ENCODE data around the gene HBD. TPM values are rescaled to one million over a fixed set of nuclear protein-coding genes. Genes with fewer than 3 reads are reported as not detected.

HBD gene
- not detected for total RNA-seq
- 1 to 10 TPM in 1 of 8 donors, under 1 TPM in 5, not detected in 2; 0.39 to 1.0 (median 0.58) TPM for polyA plus RNA-seq (ENCODE audit: insufficient read depth in 1 of 8, insufficient read length in 8 of 8, low replicate concordance in 1 of 8)
- long read RNA-seq, donor 1 = 0 reads
- long read RNA-seq, donor 2 = 0 reads
- long read RNA-seq, donor 3 = 0 reads
- long read RNA-seq, donor 4 = 0 reads
- long read RNA-seq, donor 5 = 0 reads
- long read RNA-seq, donor 6, partial matches to known transcripts = 15 of 44 reads
- long read RNA-seq, donor 6, other reads (novel, unspliced or antisense) = 29 of 44 reads
- long read RNA-seq, donor 7 = 0 reads
- long read RNA-seq, donor 8 = 0 reads
- long read RNA-seq, donor 9, partial matches to known transcripts = 0 of 2 reads
- long read RNA-seq, donor 9, other reads (novel, unspliced or antisense) = 0 of 2 reads
- long read RNA-seq, donor 10 = 0 reads
- long read RNA-seq, donor 11 = 0 reads

DNA sequence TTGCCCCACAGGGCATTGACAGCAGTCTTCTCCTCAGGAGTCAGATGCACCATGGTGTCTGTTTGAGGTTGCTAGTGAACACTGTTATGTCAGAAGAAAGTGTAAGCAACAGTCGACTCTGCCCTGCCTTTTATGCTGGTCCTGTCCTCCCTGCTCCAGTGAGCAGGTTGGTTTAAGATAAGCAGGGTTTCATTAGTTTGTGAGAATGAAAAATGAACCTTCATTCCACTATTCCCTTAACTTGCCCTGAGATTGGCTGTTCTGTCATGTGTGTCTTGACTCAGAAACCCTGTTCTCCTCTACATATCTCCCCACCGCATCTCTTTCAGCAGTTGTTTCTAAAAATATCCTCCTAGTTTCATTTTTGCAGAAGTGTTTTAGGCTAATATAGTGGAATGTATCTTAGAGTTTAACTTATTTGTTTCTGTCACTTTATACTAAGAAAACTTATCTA lies at the start of gene HBD:
Gene HBD, minus strand, starts transcription at position 103 of the 454 bp plus-strand sequence. Its CDS starts 50 bp downstream, at position 53.
- H3K4me3 ChIP-seq (ENCODE audit: low read length) = no peak within 1 kb of the TSS
- H3K9me3 ChIP-seq (replicated peaks; ENCODE audit: control insufficient read depth, low read depth, low read length) = no peaks in the 10 kb centered on the region
- no peak for DNase-seq
- no peaks in the 10 kb centered on the region for H3K36me3 ChIP-seq (ENCODE audit: control insufficient read depth, insufficient read depth, low read length)
- no peaks in the 10 kb centered on the region for H3K27me3 ChIP-seq (ENCODE audit: control insufficient read depth, insufficient read depth, low read length)
- no CpG with 5 or more reads among the region's 2 CpGs for WGBS (ENCODE audit: insufficient coverage)
- H3K4me1 ChIP-seq (ENCODE audit: control insufficient read depth, insufficient read depth, low read length) = no peaks in the 10 kb centered on the region
- H3K27ac ChIP-seq (ENCODE audit: low read length) = no peak within 1 kb of the TSS

DNA sequence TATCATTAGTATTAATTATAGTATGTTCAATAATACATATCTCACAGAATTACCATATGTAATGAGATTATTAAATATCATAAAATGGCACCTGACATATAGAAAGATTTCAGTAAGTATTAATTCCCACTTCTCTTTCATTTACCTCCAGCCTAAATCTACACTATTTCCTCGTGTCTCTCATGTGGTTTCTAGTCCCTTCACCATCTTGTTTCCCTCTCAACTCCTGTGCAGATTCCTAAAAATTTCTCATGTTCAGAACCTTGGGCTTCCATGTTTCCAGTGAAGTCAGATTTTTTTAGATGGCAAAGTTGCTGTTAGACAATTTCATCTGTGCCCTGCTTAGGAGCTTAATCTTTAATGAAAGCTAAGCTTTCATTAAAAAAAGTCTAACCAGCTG lies 49.6 kb upstream of the HBD start:
- whole genome bisulfite sequencing (ENCODE audit: insufficient coverage) = no CpG with 5 or more reads among the region's 1 CpG
- no peak for DNase-seq
- H3K27me3 ChIP-seq (ENCODE audit: control insufficient read depth, insufficient read depth, low read length) = no peaks in the 10 kb centered on the region
- H3K9me3 ChIP-seq (replicated peaks; ENCODE audit: control insufficient read depth, low read depth, low read length) = no peaks in the 10 kb centered on the region
- no peak overlapping the region for H3K4me3 ChIP-seq (ENCODE audit: low read length)
- H3K36me3 ChIP-seq (ENCODE audit: control insufficient read depth, insufficient read depth, low read length) = no peaks in the 10 kb centered on the region
- no peaks in the 10 kb centered on the region for H3K4me1 ChIP-seq (ENCODE audit: control insufficient read depth, insufficient read depth, low read length)
- no peak overlapping the region for H3K27ac ChIP-seq (ENCODE audit: low read length)

DNA sequence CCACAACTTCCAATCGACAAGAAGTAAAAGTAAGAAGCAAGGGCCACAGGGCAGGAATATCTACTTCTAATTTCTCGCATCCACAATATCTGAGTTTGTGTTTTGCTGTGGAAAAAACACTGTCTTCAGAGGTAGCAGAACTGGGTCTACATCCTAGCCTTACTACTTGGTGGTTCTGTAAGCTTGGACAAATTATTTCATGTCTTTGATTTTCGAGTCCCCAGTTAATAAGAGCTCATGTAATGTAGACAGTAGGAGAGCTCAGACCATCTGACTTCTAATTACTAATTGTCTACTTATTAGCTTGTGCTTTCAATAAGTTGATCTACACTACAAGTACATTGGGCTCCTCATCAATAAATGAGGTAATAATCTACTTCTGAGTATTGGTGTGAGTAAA lies 48.8 kb upstream of the HBD start:
- Histone ChIP-seq H3K27ac (ENCODE audit: low read length) (no peak overlapping the region), H3K4me1 (ENCODE audit: control insufficient read depth, insufficient read depth, low read length) (no peaks in the 10 kb centered on the region), H3K9me3 (replicated peaks; ENCODE audit: control insufficient read depth, low read depth, low read length) (no peaks in the 10 kb centered on the region), H3K36me3 (ENCODE audit: control insufficient read depth, insufficient read depth, low read length) (no peaks in the 10 kb centered on the region), H3K27me3 (ENCODE audit: control insufficient read depth, insufficient read depth, low read length) (no peaks in the 10 kb centered on the region), H3K4me3 (ENCODE audit: low read length) (no peak overlapping the region)
- WGBS (ENCODE audit: insufficient coverage) = no CpG with 5 or more reads among the region's 3 CpGs
- DNase-seq = no peak

DNA sequence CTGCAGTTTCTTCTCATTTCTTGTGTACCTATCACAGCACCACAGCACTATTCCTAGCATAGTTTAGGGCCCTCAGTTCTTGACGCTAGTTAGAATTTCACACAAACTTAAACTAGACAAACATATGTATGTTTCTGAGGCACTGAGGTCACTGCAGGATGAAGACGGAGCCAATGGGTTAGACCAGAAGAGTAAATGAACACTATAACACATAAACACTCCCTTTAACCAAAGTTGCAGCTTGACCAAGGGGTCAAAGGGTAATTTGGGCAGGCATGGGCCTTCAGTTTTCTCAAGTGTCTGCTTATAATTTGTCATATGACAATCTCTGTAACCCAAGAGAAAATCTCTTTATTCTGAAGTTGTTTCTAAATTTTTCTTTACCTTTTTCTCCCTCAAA lies 48.3 kb upstream of the HBD start:
- DNase-seq = no peak
- Histone ChIP-seq H3K4me1 (ENCODE audit: control insufficient read depth, insufficient read depth, low read length) (no peaks in the 10 kb centered on the region), H3K4me3 (ENCODE audit: low read length) (no peak overlapping the region), H3K9me3 (replicated peaks; ENCODE audit: control insufficient read depth, low read depth, low read length) (no peaks in the 10 kb centered on the region), H3K27me3 (ENCODE audit: control insufficient read depth, insufficient read depth, low read length) (no peaks in the 10 kb centered on the region), H3K36me3 (ENCODE audit: control insufficient read depth, insufficient read depth, low read length) (no peaks in the 10 kb centered on the region), H3K27ac (ENCODE audit: low read length) (no peak overlapping the region)
- no CpG with 5 or more reads among the region's 2 CpGs for WGBS (ENCODE audit: insufficient coverage)

DNA sequence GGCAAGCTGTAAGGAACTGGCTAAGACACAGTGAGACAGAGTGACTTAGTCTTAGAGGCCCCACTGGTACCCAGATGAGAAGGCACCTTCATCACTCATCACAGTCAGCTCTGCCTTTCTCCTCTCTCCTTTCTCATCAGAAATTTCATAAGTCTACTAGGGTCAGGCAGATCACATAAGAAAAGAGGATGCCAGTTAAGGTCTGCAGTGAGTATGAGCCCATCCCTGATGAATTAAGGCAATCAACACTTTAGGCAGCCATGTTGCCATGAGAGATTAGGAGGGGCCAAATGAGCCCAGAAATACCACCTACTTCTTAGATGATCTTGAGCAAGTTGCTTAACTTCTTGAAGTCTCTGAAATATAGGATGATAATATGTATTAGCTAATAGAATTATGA lies 47.3 kb upstream of the HBD start:
- Histone ChIP-seq H3K36me3 (ENCODE audit: control insufficient read depth, insufficient read depth, low read length) (no peaks in the 10 kb centered on the region), H3K4me3 (ENCODE audit: low read length) (no peak overlapping the region), H3K27ac (ENCODE audit: low read length) (no peak overlapping the region), H3K27me3 (ENCODE audit: control insufficient read depth, insufficient read depth, low read length) (no peaks in the 10 kb centered on the region), H3K4me1 (ENCODE audit: control insufficient read depth, insufficient read depth, low read length) (no peaks in the 10 kb centered on the region), H3K9me3 (replicated peaks; ENCODE audit: control insufficient read depth, low read depth, low read length) (no peaks in the 10 kb centered on the region)
- no peak for DNase-seq

DNA sequence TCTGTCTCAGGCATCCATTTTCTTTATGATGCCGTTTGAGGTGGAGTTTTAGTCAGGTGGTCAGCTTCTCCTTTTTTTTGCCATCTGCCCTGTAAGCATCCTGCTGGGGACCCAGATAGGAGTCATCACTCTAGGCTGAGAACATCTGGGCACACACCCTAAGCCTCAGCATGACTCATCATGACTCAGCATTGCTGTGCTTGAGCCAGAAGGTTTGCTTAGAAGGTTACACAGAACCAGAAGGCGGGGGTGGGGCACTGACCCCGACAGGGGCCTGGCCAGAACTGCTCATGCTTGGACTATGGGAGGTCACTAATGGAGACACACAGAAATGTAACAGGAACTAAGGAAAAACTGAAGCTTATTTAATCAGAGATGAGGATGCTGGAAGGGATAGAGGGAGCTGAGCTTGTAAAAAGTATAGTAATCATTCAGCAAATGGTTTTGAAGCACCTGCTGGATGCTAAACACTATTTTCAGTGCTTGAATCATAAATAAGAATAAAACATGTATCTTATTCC lies 46.4 kb upstream of the HBD start:
- H3K4me1 ChIP-seq (ENCODE audit: control insufficient read depth, insufficient read depth, low read length) = no peaks in the 10 kb centered on the region
- H3K36me3 ChIP-seq (ENCODE audit: control insufficient read depth, insufficient read depth, low read length) = no peaks in the 10 kb centered on the region
- H3K4me3 ChIP-seq (ENCODE audit: low read length) = no peak overlapping the region
- H3K27me3 ChIP-seq (ENCODE audit: control insufficient read depth, insufficient read depth, low read length) = no peaks in the 10 kb centered on the region
- no peaks in the 10 kb centered on the region for H3K9me3 ChIP-seq (replicated peaks; ENCODE audit: control insufficient read depth, low read depth, low read length)
- WGBS (ENCODE audit: insufficient coverage) = 61% methylated on average over 2 of the region's 3 CpGs
- no peak overlapping the region for H3K27ac ChIP-seq (ENCODE audit: low read length)
- peak; percentile 47 for DNase-seq

DNA sequence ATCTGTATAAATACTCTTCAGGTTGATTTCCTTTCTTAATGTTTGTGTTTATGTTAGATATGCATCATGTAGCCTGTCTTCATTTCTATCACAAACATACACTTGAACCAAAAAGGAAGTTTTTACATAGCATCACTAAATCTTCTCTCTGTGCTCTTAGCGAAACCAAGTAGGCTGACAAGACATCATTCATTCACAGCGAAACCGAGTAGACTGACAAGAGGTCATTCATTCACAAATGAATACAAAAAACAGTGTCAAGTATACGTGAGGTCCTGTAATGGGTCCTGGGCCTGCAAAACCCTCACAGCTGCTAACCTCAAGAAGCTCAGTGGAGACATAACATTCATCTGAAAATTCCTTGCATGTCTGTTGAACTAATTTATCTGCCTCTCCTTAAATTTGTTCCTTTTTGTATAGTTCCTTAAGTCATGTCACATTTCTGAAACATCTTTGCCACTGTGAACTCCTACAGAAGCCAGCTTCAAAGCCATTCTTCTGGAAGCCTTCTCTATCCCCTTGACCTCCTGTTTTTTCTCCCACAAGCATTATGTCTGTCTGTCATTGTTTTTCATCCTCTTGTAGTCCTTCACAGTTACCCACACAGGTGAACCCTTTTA lies 45.3 kb upstream of the HBD start:
- H3K4me1 ChIP-seq (ENCODE audit: control insufficient read depth, insufficient read depth, low read length) = no peaks in the 10 kb centered on the region
- 71% methylated on average over 2 of the region's 4 CpGs for WGBS (ENCODE audit: insufficient coverage)

DNA sequence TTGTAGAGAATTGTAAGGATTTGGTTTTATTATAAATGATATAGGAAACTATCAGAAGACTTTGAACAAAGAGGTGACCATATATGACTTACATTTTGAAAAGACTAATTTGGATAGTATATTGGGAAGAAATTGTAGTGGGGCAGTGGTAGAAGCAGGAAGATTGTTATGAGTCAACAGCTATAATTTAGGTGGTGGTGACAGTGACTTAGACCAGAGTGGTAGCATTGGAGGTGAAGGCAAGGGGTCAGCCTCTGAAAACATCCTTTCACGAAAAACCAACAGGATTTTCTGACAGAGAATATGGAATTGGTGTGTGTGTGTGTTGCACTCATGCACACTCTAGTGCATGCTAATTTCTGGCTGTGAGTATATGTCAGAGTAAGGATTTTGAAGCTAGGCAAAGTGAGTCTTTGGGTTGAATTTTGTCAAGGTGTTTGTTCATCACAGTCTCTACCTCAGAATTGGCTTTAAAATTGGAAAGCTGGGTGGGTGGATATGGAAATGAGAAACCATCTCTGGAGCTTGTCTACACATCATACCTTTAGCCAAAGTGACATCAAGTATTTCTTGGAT lies 43.6 kb upstream of the HBD start:
- Histone ChIP-seq H3K36me3 (ENCODE audit: control insufficient read depth, insufficient read depth, low read length) (no peaks in the 10 kb centered on the region), H3K27ac (ENCODE audit: low read length) (no peak overlapping the region), H3K27me3 (ENCODE audit: control insufficient read depth, insufficient read depth, low read length) (no peaks in the 10 kb centered on the region), H3K4me3 (ENCODE audit: low read length) (no peak overlapping the region), H3K9me3 (replicated peaks; ENCODE audit: control insufficient read depth, low read depth, low read length) (no peaks in the 10 kb centered on the region), H3K4me1 (ENCODE audit: control insufficient read depth, insufficient read depth, low read length) (no peaks in the 10 kb centered on the region)
- no peak for DNase-seq
- 88% methylated on average over 1 of the region's 1 CpG for WGBS (ENCODE audit: insufficient coverage)

More for the DNA sequence above, 45.3 kb upstream of the HBD start:
- H3K9me3 ChIP-seq (replicated peaks; ENCODE audit: control insufficient read depth, low read depth, low read length) = no peaks in the 10 kb centered on the region
- no peak for DNase-seq
- no peaks in the 10 kb centered on the region for H3K27me3 ChIP-seq (ENCODE audit: control insufficient read depth, insufficient read depth, low read length)
- H3K4me3 ChIP-seq (ENCODE audit: low read length) = no peak overlapping the region
- H3K27ac ChIP-seq (ENCODE audit: low read length) = no peak overlapping the region
- H3K36me3 ChIP-seq (ENCODE audit: control insufficient read depth, insufficient read depth, low read length) = no peaks in the 10 kb centered on the region

DNA sequence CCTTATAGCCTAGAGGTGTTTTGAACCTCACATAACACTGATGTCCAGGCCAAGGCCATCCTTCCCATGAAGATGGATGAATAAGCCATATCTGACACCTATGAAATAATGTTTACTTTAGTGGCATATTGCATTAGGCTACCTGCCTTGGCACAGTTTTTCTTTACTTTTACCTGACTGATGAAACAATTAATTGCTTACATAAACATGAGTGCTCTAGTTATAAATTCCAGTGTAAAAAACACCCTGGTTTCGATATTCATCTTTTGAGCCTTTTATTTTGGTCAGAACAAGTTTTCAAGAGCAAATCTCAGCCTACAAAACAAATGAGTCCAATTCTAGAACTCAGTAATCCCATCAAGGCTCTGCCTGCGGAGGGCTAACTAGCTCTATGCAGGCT lies 42.4 kb upstream of the HBD start:
- H3K4me3 ChIP-seq (ENCODE audit: low read length) = no peak overlapping the region
- H3K9me3 ChIP-seq (replicated peaks; ENCODE audit: control insufficient read depth, low read depth, low read length) = no peaks in the 10 kb centered on the region
- WGBS (ENCODE audit: insufficient coverage) = 50% methylated on average over 1 of the region's 2 CpGs
- H3K27me3 ChIP-seq (ENCODE audit: control insufficient read depth, insufficient read depth, low read length) = no peaks in the 10 kb centered on the region
- H3K4me1 ChIP-seq (ENCODE audit: control insufficient read depth, insufficient read depth, low read length) = no peaks in the 10 kb centered on the region
- no peak overlapping the region for H3K27ac ChIP-seq (ENCODE audit: low read length)
- H3K36me3 ChIP-seq (ENCODE audit: control insufficient read depth, insufficient read depth, low read length) = no peaks in the 10 kb centered on the region
- no peak for DNase-seq

DNA sequence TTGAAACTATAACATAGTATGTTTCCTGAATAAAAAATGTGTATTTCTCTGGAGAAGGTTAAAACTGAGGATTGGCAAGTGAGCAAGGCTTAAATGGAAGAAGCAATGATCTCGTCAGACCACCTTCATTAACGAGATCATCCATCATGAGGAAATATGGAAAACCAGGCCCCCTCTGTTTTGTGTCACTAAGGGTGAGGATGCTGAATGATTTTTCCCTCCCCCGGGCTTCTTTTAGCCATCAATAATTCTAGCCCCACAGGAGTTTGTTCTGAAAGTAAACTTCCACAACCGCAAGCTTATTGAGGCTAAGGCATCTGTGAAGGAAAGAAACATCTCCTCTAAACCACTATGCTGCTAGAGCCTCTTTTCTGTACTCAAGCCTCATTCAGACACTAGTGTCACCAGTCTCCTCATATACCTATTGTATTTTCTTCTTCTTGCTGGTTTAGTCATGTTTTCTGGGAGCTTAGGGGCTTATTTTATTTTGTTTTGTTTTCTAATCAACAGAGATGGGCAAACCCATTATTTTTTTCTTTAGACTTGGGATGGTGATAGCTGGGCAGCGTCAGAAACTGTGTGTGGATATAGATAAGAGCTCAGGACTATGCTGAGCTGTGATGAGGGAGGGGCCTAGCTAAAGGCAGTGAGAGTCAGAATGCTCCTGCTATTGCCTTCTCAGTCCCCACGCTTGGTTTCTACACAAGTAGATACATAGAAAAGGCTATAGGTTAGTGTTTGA lies 41.3 kb upstream of the HBD start:
- no peaks in the 10 kb centered on the region for H3K27me3 ChIP-seq (ENCODE audit: control insufficient read depth, insufficient read depth, low read length)
- H3K27ac ChIP-seq (ENCODE audit: low read length) = no peak overlapping the region
- no peak for DNase-seq
- no peaks in the 10 kb centered on the region for H3K4me1 ChIP-seq (ENCODE audit: control insufficient read depth, insufficient read depth, low read length)
- H3K36me3 ChIP-seq (ENCODE audit: control insufficient read depth, insufficient read depth, low read length) = no peaks in the 10 kb centered on the region
- H3K4me3 ChIP-seq (ENCODE audit: low read length) = no peak overlapping the region
- no peaks in the 10 kb centered on the region for H3K9me3 ChIP-seq (replicated peaks; ENCODE audit: control insufficient read depth, low read depth, low read length)
- 87% methylated on average over 3 of the region's 6 CpGs for WGBS (ENCODE audit: insufficient coverage)
